Neuron (in vitro differentiated cells): ENCODE data around the gene S100A6.
"Not testable (repeated sequence)": the region's sequence is repeated elsewhere in the genome, so short reads cannot be mapped to it uniquely, and the experiment has no call there.

Source experiments
- H2AFZ ChIP-seq: one replicate; pipeline ENCODE4 v1.6.1; 2013; ENCODE audit warnings: low read depth, mild to moderate bottlenecking, inconsistent platforms, low read length, moderate library complexity
- H3K27me3 ChIP-seq: one replicate; pipeline ENCODE4 v1.6.1; 2013; ENCODE audit warnings: low read length; ENCODE audit not compliant: insufficient read depth
- H3K36me3 ChIP-seq: one replicate; pipeline ENCODE4 v1.6.1; 2013; ENCODE audit warnings: low read length; ENCODE audit not compliant: insufficient read depth
- H3K4me1 ChIP-seq: one replicate; pipeline ENCODE4 v1.6.1; 2013; ENCODE audit warnings: low read length; ENCODE audit not compliant: insufficient read depth
- H3K4me3 ChIP-seq: 2 replicates; pipeline ENCODE4 v1.5.1; 2013; ENCODE audit warnings: mild to moderate bottlenecking, low read length, moderate library complexity
- H3K9me3 ChIP-seq: one replicate; pipeline ENCODE4 v1.6.1; 2013; ENCODE audit warnings: low read length

The S100A6 gene

GRCh38 chr1:153570874-153571273, 35.1 kb upstream of the S100A6 start:
- H3K4me1 ChIP-seq = peaks cover 16% of the 10 kb centered on the region
- H3K27me3 ChIP-seq = no peaks in the 10 kb centered on the region
- no peak overlapping the region for H2AFZ ChIP-seq
- no peak overlapping the region for H3K4me3 ChIP-seq
- no peaks in the 10 kb centered on the region for H3K36me3 ChIP-seq
- no peaks in the 10 kb centered on the region for H3K9me3 ChIP-seq

- Histone ChIP-seq H3K4me1 (peaks cover 21% of the 10 kb centered on the region), H3K27me3 (no peaks in the 10 kb centered on the region), H3K4me3 (no peak overlapping the region), H2AFZ (no peak overlapping the region), H3K9me3 (no peaks in the 10 kb centered on the region), H3K36me3 (no peaks in the 10 kb centered on the region)
Measured at GRCh38 chr1:153569465-153569864, 33.7 kb upstream of the S100A6 start.

- peak overlapping the region; percentile 43 for H2AFZ ChIP-seq
- H3K4me3 ChIP-seq = peak overlapping the region; percentile 6
- H3K27me3 ChIP-seq = no peaks in the 10 kb centered on the region
- no peaks in the 10 kb centered on the region for H3K36me3 ChIP-seq
- peaks cover 21% of the 10 kb centered on the region for H3K4me1 ChIP-seq
- H3K9me3 ChIP-seq = no peaks in the 10 kb centered on the region
Measured at GRCh38 chr1:153568367-153569099, 32.7 kb upstream of the S100A6 start.

- Histone ChIP-seq H2AFZ (peak overlapping the region; percentile 43), H3K36me3 (no peaks in the 10 kb centered on the region), H3K4me1 (peaks cover 19% of the 10 kb centered on the region)
Measured at GRCh38 chr1:153567621-153568366, 32.0 kb upstream of the S100A6 start.

GRCh38 chr1:153566414-153567371, 30.9 kb upstream of the S100A6 start:
- Histone ChIP-seq H3K27me3 (no peaks in the 10 kb centered on the region), H2AFZ (peak overlapping the region; percentile 21), H3K4me3 (no peak overlapping the region)

More at GRCh38 chr1:153567621-153568366, 32.0 kb upstream of the S100A6 start:
- Histone ChIP-seq H3K27me3 (no peaks in the 10 kb centered on the region), H3K9me3 (no peaks in the 10 kb centered on the region), H3K4me3 (no peak overlapping the region)

GRCh38 chr1:153565529-153566374, 30.0 kb upstream of the S100A6 start, which contains the start of gene S100A2:
Gene S100A2, minus strand, starts transcription at chr1:153565844. Its CDS starts 1,967 bp downstream, at chr1:153563877.
- Histone ChIP-seq H3K9me3 (no peaks in the 10 kb centered on the region), H2AFZ (peak within 1 kb of the TSS; percentile 21), H3K36me3 (no peaks in the 10 kb centered on the region), H3K4me1 (peaks cover 19% of the 10 kb centered on the region), H3K4me3 (no peak within 1 kb of the TSS), H3K27me3 (no peaks in the 10 kb centered on the region)

More at GRCh38 chr1:153566414-153567371, 30.9 kb upstream of the S100A6 start:
- Histone ChIP-seq H3K4me1 (peaks cover 19% of the 10 kb centered on the region), H3K36me3 (no peaks in the 10 kb centered on the region), H3K9me3 (no peaks in the 10 kb centered on the region)

- Histone ChIP-seq H3K4me3 (no peak overlapping the region), H2AFZ (no peak overlapping the region), H3K4me1 (peaks cover 18% of the 10 kb centered on the region), H3K9me3 (no peaks in the 10 kb centered on the region), H3K27me3 (no peaks in the 10 kb centered on the region), H3K36me3 (no peaks in the 10 kb centered on the region)
Measured at GRCh38 chr1:153563991-153564390, 28.2 kb upstream of the S100A6 start.

GRCh38 chr1:153563483-153563901, 27.7 kb upstream of the S100A6 start:
- H3K4me3 ChIP-seq = no peak overlapping the region
- H3K9me3 ChIP-seq = no peaks in the 10 kb centered on the region
- H3K36me3 ChIP-seq = no peaks in the 10 kb centered on the region
- H3K4me1 ChIP-seq = peaks cover 15% of the 10 kb centered on the region
- no peak overlapping the region for H2AFZ ChIP-seq
- no peaks in the 10 kb centered on the region for H3K27me3 ChIP-seq

- H3K4me1 ChIP-seq = peaks cover 15% of the 10 kb centered on the region
- not testable (repeated sequence) for H3K9me3 ChIP-seq, H3K27me3 ChIP-seq, H3K4me3 ChIP-seq, H3K36me3 ChIP-seq, H2AFZ ChIP-seq
Measured at GRCh38 chr1:153562021-153562420, 26.2 kb upstream of the S100A6 start.

GRCh38 chr1:153561466-153561985, 25.7 kb upstream of the S100A6 start:
- H3K9me3 ChIP-seq = no peaks in the 10 kb centered on the region
- H3K4me1 ChIP-seq = peaks cover 10% of the 10 kb centered on the region
- no peak overlapping the region for H3K4me3 ChIP-seq
- H3K36me3 ChIP-seq = no peaks in the 10 kb centered on the region
- H2AFZ ChIP-seq = no peak overlapping the region
- H3K27me3 ChIP-seq = no peaks in the 10 kb centered on the region

- Histone ChIP-seq H3K27me3 (no peaks in the 10 kb centered on the region), H3K36me3 (no peaks in the 10 kb centered on the region), H3K9me3 (no peaks in the 10 kb centered on the region), H3K4me3 (no peak overlapping the region), H3K4me1 (peaks cover 5% of the 10 kb centered on the region), H2AFZ (no peak overlapping the region)
Measured at GRCh38 chr1:153560771-153561465, 25.1 kb upstream of the S100A6 start.
